KOPT-K1 (cell line): ENCODE data around the gene CD300LF.

Source experiments
- H3K27ac ChIP-seq: fragments of 200-600 bp; sonication (generic); 2 replicates; pipeline ENCODE4 v1.5.1; 2016; ENCODE audit warnings: antibody characterized with exemption, mild to moderate bottlenecking, low read depth, low read length; ENCODE audit not compliant: poor library complexity, severe bottlenecking
- H3K36me3 ChIP-seq: fragments of 200-600 bp; sonication (generic); 2 replicates; pipeline ENCODE4 v1.5.1; 2017; ENCODE audit warnings: antibody characterized with exemption, mild to moderate bottlenecking, low read length, moderate library complexity; ENCODE audit not compliant: insufficient read depth
- H3K9me3 ChIP-seq: fragments of 200-600 bp; sonication (generic); 2 replicates; pipeline ENCODE4 v1.5.1; 2017; ENCODE audit warnings: antibody characterized with exemption, low read length, mild to moderate bottlenecking; ENCODE audit not compliant: insufficient read depth, poor library complexity, severe bottlenecking

The CD300LF gene

GRCh38 chr17:74740173-74740572 is 27.4 kb upstream of the CD300LF start:
- Histone ChIP-seq H3K36me3 (peaks cover 12% of the 10 kb centered on the region), H3K27ac (peak overlapping the region; percentile 99), H3K9me3 (no peaks in the 10 kb centered on the region)

DNA sequence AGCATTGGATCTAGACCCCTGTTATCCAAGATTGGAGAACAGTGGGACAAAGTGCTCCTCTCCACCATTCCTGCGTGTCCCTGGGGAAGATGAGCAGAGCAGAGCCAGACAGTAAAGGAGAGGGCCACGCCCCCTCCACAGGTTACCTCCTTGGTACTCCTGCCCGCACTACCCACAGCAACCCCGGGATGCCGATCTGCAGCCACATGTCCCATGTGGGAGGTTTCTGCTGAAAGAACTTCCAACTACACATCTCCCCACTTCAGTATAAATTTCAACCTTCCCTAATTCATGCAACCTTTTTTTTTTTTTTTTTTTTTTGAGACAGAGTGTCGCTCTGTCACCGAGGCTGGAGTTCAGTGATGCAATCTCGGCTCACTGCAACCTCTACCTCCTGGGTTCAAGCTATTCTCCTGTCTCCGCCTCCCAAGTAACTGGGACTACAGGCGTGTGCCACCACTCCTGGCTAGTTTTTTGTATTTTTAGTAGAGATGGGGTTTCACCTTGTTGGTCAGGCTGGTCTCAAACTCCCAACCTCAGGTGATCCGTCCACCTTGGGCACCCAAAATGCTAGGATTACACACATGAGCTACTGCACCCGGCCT is 26.6 kb upstream of the CD300LF start:
- H3K9me3 ChIP-seq, result no peaks in the 10 kb centered on the region
- H3K27ac ChIP-seq, result peak overlapping the region; percentile 99
- H3K36me3 ChIP-seq, result peaks cover 12% of the 10 kb centered on the region

- H3K9me3 ChIP-seq, result no peaks in the 10 kb centered on the region
- H3K27ac ChIP-seq, result peak overlapping the region; percentile 99
- H3K36me3 ChIP-seq, result peaks cover 3% of the 10 kb centered on the region
These were observed 25.6 kb upstream of the CD300LF start for GRCh38 chr17:74738051-74738996.

DNA sequence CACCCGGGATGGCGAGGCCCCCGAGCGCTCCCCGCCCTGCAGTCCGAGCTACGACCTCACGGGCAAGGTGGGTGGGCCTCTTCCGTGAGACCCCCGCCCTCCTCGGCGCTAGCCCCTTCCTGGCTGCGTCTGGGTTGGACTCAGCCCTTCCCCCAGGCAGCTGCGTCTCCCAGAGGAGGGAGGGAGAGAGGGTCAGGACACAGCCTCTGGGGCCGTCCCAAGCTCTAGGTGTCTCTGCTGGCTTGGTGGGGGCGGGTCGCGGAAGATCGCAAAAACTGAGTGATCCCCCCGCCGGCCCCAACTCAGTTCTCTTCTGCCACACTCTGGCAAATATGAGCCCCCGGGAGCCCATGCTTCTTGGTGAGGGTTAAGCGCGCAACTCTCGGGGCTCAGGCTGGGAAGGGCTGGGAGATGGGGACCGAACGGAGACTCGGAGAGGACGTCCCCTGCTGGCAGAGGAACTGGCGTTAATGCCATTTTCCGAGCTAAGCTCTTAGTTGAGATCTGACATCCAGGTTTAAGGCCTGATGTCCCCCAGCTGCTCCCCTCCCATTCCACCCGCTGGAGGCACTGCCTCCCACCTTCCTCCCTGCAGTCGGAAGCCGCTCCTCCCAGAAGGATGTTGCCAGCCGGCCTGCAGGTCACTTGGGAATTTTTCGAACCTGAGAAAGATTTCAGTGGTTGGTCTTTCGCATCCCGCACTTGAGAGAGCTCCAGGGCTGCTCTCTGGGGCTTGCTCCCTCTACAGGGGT is 24.8 kb upstream of the CD300LF start:
- H3K9me3 ChIP-seq, result no peaks in the 10 kb centered on the region
- no peaks in the 10 kb centered on the region for H3K36me3 ChIP-seq
- H3K27ac ChIP-seq, result peak overlapping the region; percentile 99

- peak within 1 kb of the TSS; percentile 99 for H3K27ac ChIP-seq
These were observed 24.0 kb upstream of the CD300LF start, which contains the start of gene RAB37 for GRCh38 chr17:74736513-74737298. Gene RAB37, plus strand, starts transcription at chr17:74737256. Its CDS starts 17 bp downstream, at chr17:74737273.

DNA sequence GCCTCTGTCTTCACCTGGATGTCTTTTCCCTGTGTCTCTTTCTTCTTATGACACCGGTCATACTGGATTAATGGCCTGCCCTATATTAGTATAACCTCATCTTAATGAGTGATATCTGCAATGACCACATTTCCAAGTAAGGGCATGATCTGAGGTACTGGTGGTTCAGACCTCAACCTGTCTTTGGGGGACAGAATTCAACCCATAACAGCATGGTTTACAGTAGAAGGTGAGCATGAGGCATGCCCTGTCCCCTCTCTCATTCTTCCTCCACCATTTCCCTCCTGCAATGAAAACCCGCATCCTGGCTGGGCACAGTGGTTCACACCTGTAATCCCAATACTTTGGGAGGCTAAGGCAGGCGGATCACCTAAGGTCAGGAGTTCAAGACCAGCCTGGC is 21.5 kb upstream of the CD300LF start:
- H3K27ac ChIP-seq, result no peak overlapping the region

More at GRCh38 chr17:74736513-74737298, 24.0 kb upstream of the CD300LF start, which contains the start of gene RAB37:
- Histone ChIP-seq H3K36me3 (no peaks in the 10 kb centered on the region), H3K9me3 (no peaks in the 10 kb centered on the region)

GRCh38 chr17:74733365-74734122 is 20.8 kb upstream of the CD300LF start:
- Histone ChIP-seq H3K27ac (no peak overlapping the region), H3K36me3 (no peaks in the 10 kb centered on the region), H3K9me3 (no peaks in the 10 kb centered on the region)

More for the DNA sequence above, 21.5 kb upstream of the CD300LF start:
- H3K9me3 ChIP-seq, result no peaks in the 10 kb centered on the region
- no peaks in the 10 kb centered on the region for H3K36me3 ChIP-seq

DNA sequence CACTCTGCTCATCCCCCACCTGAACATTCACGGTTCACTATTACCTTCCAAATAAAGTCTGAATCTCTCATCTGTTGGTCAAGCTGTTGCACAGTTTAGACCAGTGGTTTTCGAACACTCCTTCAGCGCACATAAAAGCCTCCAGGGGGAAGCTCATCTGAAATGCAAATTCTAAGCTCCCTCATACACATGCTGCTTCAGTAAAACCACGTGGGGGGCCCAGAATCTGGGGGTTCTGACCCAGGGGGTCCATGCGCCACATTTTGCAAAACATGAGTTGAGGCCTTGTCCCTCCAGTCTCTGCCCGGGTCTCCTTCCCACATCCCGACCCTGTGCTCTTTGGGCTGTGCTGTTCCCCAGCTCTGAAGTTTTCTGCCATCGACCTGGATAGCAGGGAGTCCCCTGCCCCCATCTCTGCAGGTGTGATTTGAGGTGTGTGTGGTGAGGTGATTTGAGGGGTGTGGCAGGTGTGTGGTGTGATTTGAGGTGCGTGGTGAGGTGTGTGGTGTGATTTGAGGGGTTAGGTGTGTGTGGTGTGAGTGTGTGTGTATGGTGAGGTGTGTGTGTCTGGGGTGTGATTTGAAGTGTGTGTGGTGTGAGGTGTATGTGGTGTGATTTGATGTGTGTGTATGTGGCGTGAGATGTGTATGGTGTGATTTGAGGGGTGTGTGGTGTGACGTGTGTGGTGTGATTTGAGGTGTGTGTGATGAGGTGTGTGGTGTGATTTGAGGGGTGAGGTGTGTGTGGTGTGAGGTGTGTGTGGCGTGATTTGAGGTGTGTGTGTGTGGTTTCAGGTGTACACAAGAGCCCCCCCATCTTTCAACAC is 19.5 kb upstream of the CD300LF start:
- H3K9me3 ChIP-seq, result no peaks in the 10 kb centered on the region
- H3K36me3 ChIP-seq, result no peaks in the 10 kb centered on the region
- no peak overlapping the region for H3K27ac ChIP-seq

GRCh38 chr17:74731347-74731605 is 18.6 kb upstream of the CD300LF start:
- no peaks in the 10 kb centered on the region for H3K9me3 ChIP-seq
- no peaks in the 10 kb centered on the region for H3K36me3 ChIP-seq
- H3K27ac ChIP-seq, result no peak overlapping the region

- Histone ChIP-seq H3K9me3 (no peaks in the 10 kb centered on the region), H3K27ac (no peak overlapping the region), H3K36me3 (no peaks in the 10 kb centered on the region)
These were observed 18.0 kb upstream of the CD300LF start for GRCh38 chr17:74730491-74731346.

- no peaks in the 10 kb centered on the region for H3K36me3 ChIP-seq
- H3K27ac ChIP-seq, result no peak overlapping the region
- H3K9me3 ChIP-seq, result no peaks in the 10 kb centered on the region
These were observed 17.1 kb upstream of the CD300LF start for GRCh38 chr17:74729866-74730265.

DNA sequence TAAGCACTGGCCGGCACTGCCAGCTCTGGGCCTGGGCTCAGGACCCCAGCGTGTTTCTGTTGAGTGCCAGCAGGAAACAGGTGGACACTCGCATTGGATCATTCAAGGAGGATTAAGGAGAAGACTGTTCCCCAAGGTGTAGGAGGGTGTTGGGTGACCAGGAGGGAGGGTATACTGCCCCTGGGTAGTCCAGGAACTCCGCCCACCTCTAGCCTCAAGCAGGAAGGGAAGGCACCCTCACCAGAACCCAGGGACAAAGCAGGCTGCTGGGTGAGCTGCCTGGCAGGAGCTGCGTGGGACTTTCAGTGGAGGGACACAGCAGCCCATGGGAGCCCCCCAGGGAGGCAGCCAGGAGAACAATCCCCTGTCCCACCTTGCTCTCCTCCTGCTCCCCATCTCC is 16.6 kb upstream of the CD300LF start:
- Histone ChIP-seq H3K27ac (no peak overlapping the region), H3K36me3 (no peaks in the 10 kb centered on the region), H3K9me3 (no peaks in the 10 kb centered on the region)

DNA sequence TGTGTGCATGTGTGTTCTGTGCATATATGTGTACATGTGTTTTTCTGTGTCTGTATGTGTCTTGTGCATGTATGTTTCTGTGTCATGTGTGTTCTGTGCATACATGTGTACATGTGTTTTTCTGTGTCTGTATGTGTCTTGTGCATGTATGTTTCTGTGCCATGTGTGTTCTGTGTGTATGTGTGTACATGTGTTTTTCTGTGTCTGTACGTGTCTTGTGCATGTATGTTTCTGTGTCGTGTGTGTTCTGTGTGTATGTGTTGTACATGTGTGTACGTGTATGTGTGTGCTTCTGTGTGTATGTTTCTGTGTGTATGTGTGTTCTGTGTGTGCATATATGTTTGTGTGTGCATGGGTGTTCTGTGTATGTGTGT is 16.0 kb upstream of the CD300LF start:
- H3K27ac ChIP-seq, result no peak overlapping the region
- H3K9me3 ChIP-seq, result no peaks in the 10 kb centered on the region

More for the DNA sequence above, 16.0 kb upstream of the CD300LF start:
- H3K36me3 ChIP-seq, result no peaks in the 10 kb centered on the region
